ENCODE measurements around the gene RNF13.

Gene RNF13

GRCh38 chr3:150005243-150006112 lies 192.5 kb downstream of the RNF13 start:
- DNase-seq, result no peak

DNA sequence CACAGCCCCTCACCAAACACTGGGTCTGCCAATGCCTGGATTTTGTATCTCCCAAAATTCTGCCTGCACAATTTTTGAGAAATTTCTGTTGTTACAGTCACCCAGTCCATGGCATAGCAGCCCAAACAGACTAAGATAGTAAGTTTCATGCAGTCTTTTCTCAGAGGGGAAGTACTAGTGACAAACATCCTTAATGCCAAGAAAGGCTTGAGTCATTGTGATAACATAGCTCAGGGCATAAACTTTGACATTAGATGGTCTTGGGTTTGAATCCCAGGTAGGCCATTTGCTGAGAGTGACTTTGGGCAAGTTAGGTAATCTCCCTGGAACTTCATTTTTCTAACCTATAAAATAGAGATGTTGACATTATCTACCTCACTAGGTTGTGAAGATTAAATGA lies 193.8 kb downstream of the RNF13 start:
- no peak for DNase-seq
